NT2/D1 (cell line): ENCODE results near the gene ACSL1.

Source experiments
- SUZ12 ChIP-seq: IDR thresholded peaks from 2 replicates; pipeline ENCODE4 v1.6.1; 2011; ENCODE audit not compliant: insufficient read length, insufficient read depth; ENCODE audit errors: extremely low read depth
- YY1 ChIP-seq: IDR thresholded peaks from 2 replicates; pipeline ENCODE4 v1.6.1; 2011; ENCODE audit not compliant: insufficient read length, insufficient read depth

DNA sequence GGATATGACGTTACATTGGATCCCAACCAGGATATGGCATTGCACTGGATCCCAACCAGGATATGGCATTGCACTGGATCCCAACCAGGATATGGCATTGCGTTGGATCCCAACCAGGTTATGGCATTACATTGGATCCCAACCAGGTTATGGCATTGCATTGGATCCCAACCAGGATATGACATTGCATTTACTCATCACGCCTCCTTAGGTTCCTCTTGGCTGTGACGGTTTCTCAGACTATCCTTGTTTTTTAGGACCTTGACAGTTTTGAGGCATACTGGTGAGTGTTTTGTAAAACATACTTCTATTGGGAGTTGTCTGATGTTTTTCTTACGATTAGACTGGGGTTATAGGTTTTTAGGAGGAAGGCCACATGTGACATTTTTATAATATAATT lies 5.4 kb upstream of the ACSL1 start:
- TF ChIP-seq SUZ12 (no peak), YY1 (no peak)
